Endothelial cell (in vitro differentiated cells): Measurements from ENCODE around the gene IFNG-AS1. TPM values are rescaled to one million over a fixed set of nuclear protein-coding genes. Genes with fewer than 3 reads are reported as not detected.

Source experiments
- DNase-seq: peaks from one replicate; pipeline ENCODE4 v3.0.0; 2021; ENCODE audit warnings: low spot score
- H3K27ac Mint-ChIP-seq: one replicate; pipeline ENCODE4 v1.8.0; 2021; ENCODE audit warnings: mixed read lengths, inconsistent platforms; ENCODE audit not compliant: unreplicated experiment
- H3K27me3 Mint-ChIP-seq: one replicate; pipeline ENCODE4 v1.8.0; 2021; ENCODE audit warnings: mild to moderate bottlenecking, moderate library complexity, mixed read lengths, inconsistent platforms; ENCODE audit not compliant: unreplicated experiment
- H3K36me3 Mint-ChIP-seq: one replicate; pipeline ENCODE4 v1.8.0; 2021; ENCODE audit warnings: mild to moderate bottlenecking, low read depth, mixed read lengths, inconsistent platforms; ENCODE audit not compliant: unreplicated experiment
- H3K4me1 Mint-ChIP-seq: one replicate; pipeline ENCODE4 v1.8.0; 2021; ENCODE audit warnings: mild to moderate bottlenecking, mixed read lengths, inconsistent platforms; ENCODE audit not compliant: unreplicated experiment
- H3K4me3 Mint-ChIP-seq: one replicate; pipeline ENCODE4 v1.8.0; 2021; ENCODE audit warnings: mild to moderate bottlenecking, mixed read lengths, inconsistent platforms; ENCODE audit not compliant: unreplicated experiment
- H3K9me3 Mint-ChIP-seq: one replicate; pipeline ENCODE4 v1.8.0; 2021; ENCODE audit warnings: mixed read lengths, inconsistent platforms; ENCODE audit not compliant: unreplicated experiment
- CTCF ChIP-seq: fragments of 200-600 bp; sonication (generic); IDR thresholded peaks from one replicate; pipeline ENCODE4 v1.5.0; 2021; ENCODE audit warnings: antibody characterized with exemption; ENCODE audit not compliant: unreplicated experiment
- total RNA-seq: library from RNA; stranded (reverse); fragmentation: NEBNext Ultra II Directional; extraction: Animal tissue kit (Norgen Biotek cat#: 25700); gene quantifications from one replicate; pipeline ENCODE4 v1.2.1, GENCODE V29; 2021; ENCODE audit not compliant: unreplicated experiment

IFNG-AS1 gene
- total RNA-seq, 1 donor from 2014 or later = not detected

- Mint-ChIP-seq H3K4me3 (no peak overlapping the region), H3K36me3 (peaks cover 7% of the 10 kb centered on the region), H3K9me3 (peaks cover 7% of the 10 kb centered on the region), H3K27me3 (no peaks in the 10 kb centered on the region), H3K4me1 (no peaks in the 10 kb centered on the region), H3K27ac (no peak overlapping the region)
- no peak for TF ChIP-seq CTCF
- no peak for DNase-seq
Observed at GRCh38 chr12:68069275-68069674, 80.0 kb downstream of the IFNG-AS1 start.

Other genes starting within 250 kb of the IFNG-AS1 start
- gene IFNG, start 170.3 kb downstream of the IFNG-AS1 start, total RNA-seq = not detected
- not detected for gene IL26, start 236.4 kb downstream of the IFNG-AS1 start, total RNA-seq